Lower lobe of right lung (tissue), 2 donors: ENCODE data around the gene MTMR1. TPM values are rescaled to one million over a fixed set of nuclear protein-coding genes. Genes with fewer than 3 reads are reported as not detected.
A peak's percentile ranks its signal among the peaks of the same experiment; 100 is the strongest.

Experiments used
- ATAC-seq, 2 donors: fragments of 200-7000 bp; cut with Tn5 transposase; one replicate each; pipeline ENCODE4 v1.9.1; 2020 to 2022; ENCODE audit warnings: mild to moderate bottlenecking in 2 of 2, moderate library complexity in 2 of 2
- DNase-seq: peaks from one replicate; pipeline ENCODE4 v3.0.0-alpha.2; 2020
- H3K27ac ChIP-seq: fragments of 200-600 bp; one replicate; pipeline ENCODE4 v1.8.0; 2022
- H3K27me3 ChIP-seq: fragments of 200-600 bp; one replicate; pipeline ENCODE4 v1.8.0; 2022; ENCODE audit warnings: low read depth
- H3K36me3 ChIP-seq: fragments of 200-600 bp; one replicate; pipeline ENCODE4 v1.8.0; 2022; ENCODE audit warnings: mild to moderate bottlenecking
- H3K4me1 ChIP-seq: fragments of 200-600 bp; one replicate; pipeline ENCODE4 v1.8.0; 2022
- H3K4me3 ChIP-seq: fragments of 200-600 bp; one replicate; pipeline ENCODE4 v1.8.0; 2022; ENCODE audit warnings: mild to moderate bottlenecking
- H3K9me3 ChIP-seq: fragments of 200-600 bp; one replicate; pipeline ENCODE4 v1.8.0; 2022
- intact Hi-C: fragments of 100-400 bp; cut with DNase I; formaldehyde crosslinking; loops from one replicate; pipeline ENCODE4 v1.11.0; 2022
- total RNA-seq: library from RNA; stranded (reverse); fragmentation: NEBNext Ultra II Directional; extraction: Animal tissue kit (Norgen Biotek cat#: 25700); gene quantifications from one replicate; pipeline ENCODE4 v1.2.1, GENCODE V29; 2021
- TF ChIP-seq, protein P1 (sequence below): fragments of 200-600 bp; IDR thresholded peaks from one replicate; pipeline ENCODE4 v1.8.0; 2022; ENCODE audit warnings: antibody characterized with exemption, mild to moderate bottlenecking
- donor health status: DM: no; HTN: yes; CAD: no; lungs with severe emphysema.

The MTMR1 gene
- total RNA-seq, 1 donor from 2014 or later: 22.4 TPM

GRCh38 chrX:150702966-150703694, 9.9 kb downstream of the MTMR1 start:
- TF ChIP-seq, protein P1, sequence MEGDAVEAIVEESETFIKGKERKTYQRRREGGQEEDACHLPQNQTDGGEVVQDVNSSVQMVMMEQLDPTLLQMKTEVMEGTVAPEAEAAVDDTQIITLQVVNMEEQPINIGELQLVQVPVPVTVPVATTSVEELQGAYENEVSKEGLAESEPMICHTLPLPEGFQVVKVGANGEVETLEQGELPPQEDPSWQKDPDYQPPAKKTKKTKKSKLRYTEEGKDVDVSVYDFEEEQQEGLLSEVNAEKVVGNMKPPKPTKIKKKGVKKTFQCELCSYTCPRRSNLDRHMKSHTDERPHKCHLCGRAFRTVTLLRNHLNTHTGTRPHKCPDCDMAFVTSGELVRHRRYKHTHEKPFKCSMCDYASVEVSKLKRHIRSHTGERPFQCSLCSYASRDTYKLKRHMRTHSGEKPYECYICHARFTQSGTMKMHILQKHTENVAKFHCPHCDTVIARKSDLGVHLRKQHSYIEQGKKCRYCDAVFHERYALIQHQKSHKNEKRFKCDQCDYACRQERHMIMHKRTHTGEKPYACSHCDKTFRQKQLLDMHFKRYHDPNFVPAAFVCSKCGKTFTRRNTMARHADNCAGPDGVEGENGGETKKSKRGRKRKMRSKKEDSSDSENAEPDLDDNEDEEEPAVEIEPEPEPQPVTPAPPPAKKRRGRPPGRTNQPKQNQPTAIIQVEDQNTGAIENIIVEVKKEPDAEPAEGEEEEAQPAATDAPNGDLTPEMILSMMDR: no peak
- intact Hi-C loops: no loop called here
- no peaks in the 10 kb centered on the region for H3K9me3 ChIP-seq
- H3K36me3 ChIP-seq: no peaks in the 10 kb centered on the region
- H3K27ac ChIP-seq: no peak overlapping the region
- DNase-seq (no peak), ATAC-seq (peak in 1 of 2 donors; percentile 18)
- H3K27me3 ChIP-seq: no peaks in the 10 kb centered on the region
- H3K4me3 ChIP-seq: no peak overlapping the region
- H3K4me1 ChIP-seq: no peaks in the 10 kb centered on the region

DNA sequence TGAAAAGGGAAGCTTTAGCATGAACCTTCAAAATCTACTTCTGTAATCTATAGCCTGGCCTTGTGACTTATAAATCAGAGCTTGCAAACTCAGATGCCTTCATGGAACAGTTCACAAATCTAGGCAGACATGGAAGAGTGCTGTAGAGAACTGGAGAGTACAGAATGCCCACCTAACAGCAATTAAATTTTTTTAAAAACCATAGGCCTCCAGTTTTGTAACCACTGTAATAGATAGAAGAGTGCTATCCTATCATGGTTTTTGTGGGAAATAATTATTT, 10.4 kb downstream of the MTMR1 start:
- ATAC-seq (peak in 1 of 2 donors; percentile 21), DNase-seq (no peak)
- no peaks in the 10 kb centered on the region for H3K9me3 ChIP-seq
- no peaks in the 10 kb centered on the region for H3K36me3 ChIP-seq
- no peaks in the 10 kb centered on the region for H3K4me1 ChIP-seq
- no peaks in the 10 kb centered on the region for H3K27me3 ChIP-seq
- intact Hi-C loops: no loop called here
- H3K27ac ChIP-seq: no peak overlapping the region
- H3K4me3 ChIP-seq: no peak overlapping the region
- TF ChIP-seq, protein P1: no peak

DNA sequence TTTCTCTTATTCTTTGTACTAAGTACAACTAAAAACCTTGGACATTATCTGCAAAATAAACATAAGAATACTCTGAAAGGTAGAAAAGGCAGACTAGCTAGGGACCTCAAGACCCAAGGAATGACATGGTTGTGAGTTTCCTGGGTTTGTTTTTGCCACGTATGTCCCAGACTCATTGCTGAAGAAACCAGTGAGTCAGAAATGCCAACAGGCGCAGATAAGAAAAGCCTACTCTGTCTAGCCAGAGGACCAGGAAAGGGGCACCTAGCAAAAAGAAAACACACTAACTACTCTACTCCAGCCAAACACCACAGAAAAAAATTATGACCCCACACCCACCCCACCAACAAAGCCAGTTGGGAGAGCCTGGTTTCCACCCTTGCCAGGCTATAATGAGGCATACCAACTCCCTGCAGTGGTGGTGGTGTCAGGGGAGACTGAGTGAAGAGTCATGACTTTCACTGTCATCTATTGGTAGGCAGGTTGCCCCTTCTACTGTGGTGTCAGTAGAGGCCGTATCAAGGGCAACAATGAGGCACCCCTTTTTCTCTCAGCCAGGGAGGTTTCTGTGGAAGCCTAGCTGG, 10.9 kb downstream of the MTMR1 start:
- TF ChIP-seq, protein P1: no peak
- no peaks in the 10 kb centered on the region for H3K4me1 ChIP-seq
- intact Hi-C loops: no loop called here
- no peaks in the 10 kb centered on the region for H3K27me3 ChIP-seq
- ATAC-seq (peak in 1 of 2 donors; percentile 57), DNase-seq (no peak)
- no peak overlapping the region for H3K27ac ChIP-seq
- no peak overlapping the region for H3K4me3 ChIP-seq
- no peaks in the 10 kb centered on the region for H3K36me3 ChIP-seq
- H3K9me3 ChIP-seq: no peaks in the 10 kb centered on the region

GRCh38 chrX:150712619-150713018, 19.4 kb downstream of the MTMR1 start:
- ATAC-seq (no peak), DNase-seq (no peak)
- TF ChIP-seq, protein P1: no peak
- Histone ChIP-seq H3K27me3 (no peaks in the 10 kb centered on the region), H3K4me1 (no peaks in the 10 kb centered on the region), H3K27ac (no peak overlapping the region), H3K36me3 (no peaks in the 10 kb centered on the region), H3K4me3 (no peak overlapping the region), H3K9me3 (no peaks in the 10 kb centered on the region)
- intact Hi-C loops: no loop called here

GRCh38 chrX:150715184-150715583, 22.0 kb downstream of the MTMR1 start:
- H3K4me1 ChIP-seq: no peaks in the 10 kb centered on the region

More at GRCh38 chrX:150715184-150715583, 22.0 kb downstream of the MTMR1 start:
- no peaks in the 10 kb centered on the region for H3K27me3 ChIP-seq
- H3K9me3 ChIP-seq: no peaks in the 10 kb centered on the region
- TF ChIP-seq, protein P1: no peak
- ATAC-seq (peak in 1 of 2 donors; percentile 47), DNase-seq (no peak)
- no peaks in the 10 kb centered on the region for H3K36me3 ChIP-seq
- no peak overlapping the region for H3K4me3 ChIP-seq
- no peak overlapping the region for H3K27ac ChIP-seq
- intact Hi-C loops: no loop called here
